Skeletal muscle satellite cell (primary cell): Measurements from ENCODE around the gene FAM3A.
"Not testable (repeated sequence)": the region's sequence is repeated elsewhere in the genome, so short reads cannot be mapped to it uniquely, and the experiment has no call there.

Experiments used
- H3K27me3 ChIP-seq: 2 replicates; pipeline ENCODE4 v1.7.0; 2013; ENCODE audit warnings: low read length; ENCODE audit not compliant: control insufficient read depth, insufficient read depth
- H3K36me3 ChIP-seq: 2 replicates; pipeline ENCODE4 v1.7.0; 2013; ENCODE audit warnings: mild to moderate bottlenecking, control low read depth, low read length; ENCODE audit not compliant: insufficient read depth
- H3K4me1 ChIP-seq: 2 replicates; pipeline ENCODE4 v1.7.0; 2013; ENCODE audit warnings: low read length; ENCODE audit not compliant: control insufficient read depth, insufficient read depth
- H3K4me2 ChIP-seq: 2 replicates; pipeline ENCODE4 v1.7.0; 2013; ENCODE audit warnings: mild to moderate bottlenecking, low read length
- H3K4me3 ChIP-seq: 2 replicates; pipeline ENCODE4 v1.7.0; 2013; ENCODE audit warnings: low read length
- H3K9ac ChIP-seq: 2 replicates; pipeline ENCODE4 v1.7.0; 2013; ENCODE audit warnings: mild to moderate bottlenecking, low read depth, low read length, moderate library complexity
- H3K9me3 ChIP-seq: replicated peaks from 2 replicates; pipeline ENCODE4 v1.7.0; 2013; ENCODE audit warnings: mild to moderate bottlenecking, control low read depth, low read length

Gene FAM3A

GRCh38 chrX:154511761-154512160 lies 4.3 kb downstream of the FAM3A start:
- Histone ChIP-seq H3K9ac (no peak overlapping the region), H3K4me1 (peaks cover 3% of the 10 kb centered on the region), H3K36me3 (no peaks in the 10 kb centered on the region), H3K9me3 (peaks cover 5% of the 10 kb centered on the region), H3K4me2 (no peak overlapping the region), H3K4me3 (no peak overlapping the region), H3K27me3 (no peaks in the 10 kb centered on the region)

- peaks cover 5% of the 10 kb centered on the region for H3K9me3 ChIP-seq
- peaks cover 11% of the 10 kb centered on the region for H3K4me1 ChIP-seq
- H3K36me3 ChIP-seq: peaks cover 3% of the 10 kb centered on the region
- H3K4me2 ChIP-seq: no peak overlapping the region
- no peak overlapping the region for H3K9ac ChIP-seq
- H3K27me3 ChIP-seq: no peaks in the 10 kb centered on the region
- H3K4me3 ChIP-seq: no peak overlapping the region
Observed at GRCh38 chrX:154509455-154509854, 6.6 kb downstream of the FAM3A start.

GRCh38 chrX:154508384-154508745 lies 7.7 kb downstream of the FAM3A start:
- Histone ChIP-seq H3K36me3 (peaks cover 3% of the 10 kb centered on the region), H3K4me3 (no peak overlapping the region), H3K9ac (no peak overlapping the region)

GRCh38 chrX:154507673-154508383 lies 8.2 kb downstream of the FAM3A start:
- H3K4me3 ChIP-seq: no peak overlapping the region
- H3K4me2 ChIP-seq: no peak overlapping the region
- H3K27me3 ChIP-seq: no peaks in the 10 kb centered on the region
- no peak overlapping the region for H3K9ac ChIP-seq
- peaks cover 5% of the 10 kb centered on the region for H3K9me3 ChIP-seq
- peaks cover 11% of the 10 kb centered on the region for H3K4me1 ChIP-seq
- H3K36me3 ChIP-seq: peaks cover 3% of the 10 kb centered on the region

More at GRCh38 chrX:154508384-154508745, 7.7 kb downstream of the FAM3A start:
- Histone ChIP-seq H3K4me1 (peaks cover 11% of the 10 kb centered on the region), H3K27me3 (no peaks in the 10 kb centered on the region), H3K4me2 (no peak overlapping the region), H3K9me3 (peaks cover 5% of the 10 kb centered on the region)

- Histone ChIP-seq H3K36me3 (peaks cover 3% of the 10 kb centered on the region), H3K9ac (no peak overlapping the region), H3K27me3 (no peaks in the 10 kb centered on the region), H3K9me3 (peaks cover 5% of the 10 kb centered on the region), H3K4me1 (peaks cover 11% of the 10 kb centered on the region), H3K4me3 (no peak overlapping the region), H3K4me2 (no peak overlapping the region)
Observed at GRCh38 chrX:154506483-154507332, 9.3 kb downstream of the FAM3A start.

GRCh38 chrX:154505734-154506133 lies 10.3 kb downstream of the FAM3A start:
- H3K9ac ChIP-seq: no peak overlapping the region
- H3K27me3 ChIP-seq: no peaks in the 10 kb centered on the region
- peaks cover 3% of the 10 kb centered on the region for H3K36me3 ChIP-seq
- H3K9me3 ChIP-seq: peaks cover 5% of the 10 kb centered on the region
- H3K4me2 ChIP-seq: no peak overlapping the region
- H3K4me1 ChIP-seq: peaks cover 11% of the 10 kb centered on the region
- no peak overlapping the region for H3K4me3 ChIP-seq

GRCh38 chrX:154502989-154503388 lies 13.0 kb downstream of the FAM3A start:
- Histone ChIP-seq H3K4me1 (peaks cover 11% of the 10 kb centered on the region), H3K36me3 (peaks cover 3% of the 10 kb centered on the region)

GRCh38 chrX:154502098-154502497 lies 13.9 kb downstream of the FAM3A start:
- Histone ChIP-seq H3K36me3 (peaks cover 3% of the 10 kb centered on the region), H3K4me2 (no peak overlapping the region), H3K4me3 (no peak overlapping the region), H3K4me1 (peaks cover 11% of the 10 kb centered on the region), H3K9me3 (no peaks in the 10 kb centered on the region), H3K27me3 (no peaks in the 10 kb centered on the region), H3K9ac (no peak overlapping the region)

More at GRCh38 chrX:154502989-154503388, 13.0 kb downstream of the FAM3A start:
- Histone ChIP-seq H3K27me3 (no peaks in the 10 kb centered on the region), H3K9ac (no peak overlapping the region), H3K9me3 (no peaks in the 10 kb centered on the region), H3K4me3 (no peak overlapping the region), H3K4me2 (no peak overlapping the region)

GRCh38 chrX:154501423-154501822 lies 14.6 kb downstream of the FAM3A start:
- H3K9ac ChIP-seq, H3K4me2 ChIP-seq, H3K4me3 ChIP-seq, H3K27me3 ChIP-seq, H3K36me3 ChIP-seq, H3K9me3 ChIP-seq: not testable (repeated sequence)
- peaks cover 11% of the 10 kb centered on the region for H3K4me1 ChIP-seq

GRCh38 chrX:154496591-154497137 lies 19.4 kb downstream of the FAM3A start:
- H3K9ac ChIP-seq, H3K36me3 ChIP-seq, H3K4me3 ChIP-seq, H3K4me1 ChIP-seq, H3K27me3 ChIP-seq, H3K4me2 ChIP-seq, H3K9me3 ChIP-seq: not testable (repeated sequence)

GRCh38 chrX:154495472-154495922 lies 20.5 kb downstream of the FAM3A start:
- Histone ChIP-seq H3K4me3 (no peak overlapping the region), H3K9me3 (no peaks in the 10 kb centered on the region), H3K27me3 (no peaks in the 10 kb centered on the region), H3K4me1 (no peaks in the 10 kb centered on the region), H3K36me3 (no peaks in the 10 kb centered on the region), H3K4me2 (no peak overlapping the region), H3K9ac (no peak overlapping the region)
